NCI-H146 treated with DMSO at 0.1 percent for 48 hours (cell line): ENCODE results near the gene DNAH12.
A peak's percentile ranks its signal among the peaks of the same experiment; 100 is the strongest.
"Not testable (repeated sequence)": the region's sequence is repeated elsewhere in the genome, so short reads cannot be mapped to it uniquely, and the experiment has no call there.

Source experiments
- DNase-seq: peaks from one replicate; lab custom pipeline; 2025; ENCODE audit not compliant: unreplicated experiment; lab: John Stamatoyannopoulos, UW

Gene DNAH12

DNA sequence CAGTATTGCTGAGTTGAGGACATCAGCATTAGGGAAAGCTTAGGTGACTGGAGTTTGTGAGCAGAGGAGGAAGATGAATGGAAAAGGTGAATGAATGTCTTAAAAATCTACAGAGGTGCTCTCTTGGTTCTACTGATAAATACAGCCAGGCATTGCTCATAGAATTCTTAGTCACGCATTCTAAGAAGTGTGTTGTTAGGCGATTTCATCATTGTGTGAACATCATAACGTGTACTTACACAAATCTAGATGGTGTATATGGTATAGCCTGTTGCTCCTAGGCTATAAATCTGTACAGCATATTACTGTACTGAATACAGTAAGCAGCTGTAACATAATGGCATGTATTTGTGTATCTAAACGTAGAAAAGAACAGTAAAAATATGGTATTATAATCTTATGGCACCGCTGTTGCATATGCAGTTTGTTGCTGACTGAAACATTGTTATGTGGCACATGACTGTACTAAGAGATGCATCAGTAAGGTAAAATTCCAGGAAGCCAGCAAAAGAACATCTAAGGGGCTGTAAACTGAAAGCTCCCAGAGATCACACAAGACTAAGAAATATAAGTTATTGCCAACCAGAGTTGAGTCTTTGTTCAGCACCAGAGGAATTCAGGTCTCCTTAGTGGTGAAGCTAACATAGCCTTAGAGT is 208.7 kb downstream of the DNAH12 start:
- DNase-seq, result no peak

DNA sequence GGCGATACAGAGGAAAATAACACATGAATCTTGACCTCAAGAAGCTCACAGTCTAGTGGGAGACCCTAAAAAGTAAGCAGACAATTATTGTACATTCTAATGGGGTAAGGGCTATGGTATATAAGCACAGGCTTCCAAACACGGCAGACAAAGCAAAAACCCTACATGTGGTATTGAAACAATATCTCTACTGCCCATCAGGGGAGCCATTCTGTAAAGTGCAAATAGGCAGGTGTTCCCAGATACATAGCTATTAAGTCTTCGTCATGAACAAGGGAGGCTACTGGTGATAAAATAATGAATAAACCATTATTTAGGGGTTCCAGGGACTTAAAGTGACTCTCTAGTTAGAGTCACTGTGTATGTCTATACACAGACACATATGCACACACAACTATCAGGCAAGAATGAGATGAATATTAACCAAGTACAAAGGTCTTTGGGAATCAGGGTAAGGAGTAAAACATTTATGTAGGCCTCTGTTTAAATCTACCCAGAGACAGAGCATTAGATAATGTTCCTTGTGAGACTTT is 213.0 kb downstream of the DNAH12 start:
- DNase-seq, result peak; percentile 80

DNA sequence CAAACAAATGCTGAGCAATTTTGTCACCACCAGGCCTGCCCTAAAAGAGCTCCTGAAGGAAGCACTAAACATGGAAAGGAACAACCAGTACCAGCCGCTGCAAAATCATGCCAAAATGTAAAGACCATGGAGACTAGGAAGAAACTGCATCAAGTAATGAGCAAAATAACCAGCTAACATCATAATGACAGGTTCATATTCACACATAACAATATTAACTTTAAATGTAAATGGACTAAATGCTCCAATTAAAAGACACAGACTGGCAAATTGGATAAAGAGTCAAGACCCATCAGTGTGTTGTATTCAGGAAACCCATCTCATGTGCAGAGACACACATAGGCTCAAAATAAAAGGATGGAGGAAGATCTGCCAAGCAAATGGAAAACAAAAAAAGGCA is 217.6 kb downstream of the DNAH12 start:
- not testable (repeated sequence) for DNase-seq

- DNase-seq, result no peak
Measured at GRCh38 chr3:57314204-57314603, 229.9 kb downstream of the DNAH12 start.

- no peak for DNase-seq
Measured at GRCh38 chr3:57309769-57310360, 234.3 kb downstream of the DNAH12 start.

- not testable (repeated sequence) for DNase-seq
Measured at GRCh38 chr3:57303520-57303919, 240.6 kb downstream of the DNAH12 start.

GRCh38 chr3:57298041-57298440 is 246.1 kb downstream of the DNAH12 start:
- DNase-seq, result no peak

GRCh38 chr3:57292897-57293526 is 251.1 kb downstream of the DNAH12 start:
- no peak for DNase-seq

- DNase-seq, result no peak
Measured at GRCh38 chr3:57292159-57292896, 251.8 kb downstream of the DNAH12 start, which contains the start of gene ASB14. ASB14 (minus strand) TSS chr3:57292685; CDS start chr3:57292033, 652 bp downstream.

- DNase-seq, result no peak
Measured at GRCh38 chr3:57288403-57288802, 255.7 kb downstream of the DNAH12 start.

- DNase-seq, result no peak
Measured at GRCh38 chr3:57287205-57287604, 256.9 kb downstream of the DNAH12 start.

DNA sequence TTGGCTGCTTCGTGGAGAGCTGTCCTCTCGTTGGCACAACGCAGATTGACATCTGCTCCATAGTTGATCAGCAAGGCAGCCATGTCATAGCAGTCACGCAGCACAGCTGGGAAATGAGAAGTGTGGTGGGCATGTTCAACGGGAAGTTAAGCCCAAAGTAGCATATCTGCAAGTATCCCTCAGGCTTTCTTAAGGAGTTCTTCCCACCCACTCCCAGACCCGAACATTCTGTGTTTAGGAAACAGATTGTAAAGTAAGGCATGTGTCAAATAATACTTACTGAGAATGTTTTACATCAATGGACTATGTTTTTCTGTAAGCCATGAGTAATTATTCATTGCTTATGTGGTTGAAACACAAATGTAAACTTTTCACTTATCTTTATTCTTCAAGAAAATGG is 260.8 kb downstream of the DNAH12 start:
- DNase-seq, result no peak

DNA sequence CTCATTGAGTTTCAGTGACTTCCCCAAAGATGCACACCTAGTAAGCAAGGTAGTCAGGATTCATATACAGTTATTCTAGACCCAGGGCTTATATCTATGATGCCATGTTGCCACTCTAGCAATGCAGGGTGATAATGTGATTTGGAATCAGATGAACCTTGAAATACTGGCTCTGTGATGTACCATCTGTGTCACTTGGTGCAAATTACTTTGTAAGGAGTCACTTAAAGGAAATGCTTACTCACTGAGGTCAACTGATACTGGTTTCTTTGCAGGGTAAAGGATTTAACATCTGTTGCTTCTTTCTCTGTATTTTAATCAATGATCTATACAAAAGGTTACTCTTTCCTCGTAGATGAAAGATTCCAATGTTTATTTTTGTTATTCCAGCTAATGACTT is 262.4 kb downstream of the DNAH12 start:
- no peak for DNase-seq

- DNase-seq, result no peak
Measured at GRCh38 chr3:57279685-57280084, 264.5 kb downstream of the DNAH12 start.

DNA sequence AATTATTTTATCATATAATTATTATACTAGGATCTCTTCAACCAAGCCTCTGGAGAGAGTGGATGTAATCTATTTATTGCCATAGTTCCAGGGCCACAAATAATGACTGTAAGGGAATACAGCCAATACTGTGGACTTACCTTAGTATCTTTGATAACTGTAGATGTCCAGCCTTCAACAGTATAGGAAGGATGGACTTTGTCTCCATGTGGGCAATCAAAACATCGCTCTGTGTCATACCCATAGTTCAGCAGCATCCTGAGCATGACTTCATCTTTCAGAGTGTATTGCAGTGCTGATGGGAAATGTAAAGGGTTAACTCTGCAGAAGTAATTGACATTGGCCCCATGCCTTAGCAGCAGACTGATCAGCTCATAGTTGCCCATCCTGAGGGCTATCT is 265.9 kb downstream of the DNAH12 start:
- no peak for DNase-seq

- DNase-seq, result no peak
Measured at GRCh38 chr3:57275393-57275792, 268.8 kb downstream of the DNAH12 start.

DNA sequence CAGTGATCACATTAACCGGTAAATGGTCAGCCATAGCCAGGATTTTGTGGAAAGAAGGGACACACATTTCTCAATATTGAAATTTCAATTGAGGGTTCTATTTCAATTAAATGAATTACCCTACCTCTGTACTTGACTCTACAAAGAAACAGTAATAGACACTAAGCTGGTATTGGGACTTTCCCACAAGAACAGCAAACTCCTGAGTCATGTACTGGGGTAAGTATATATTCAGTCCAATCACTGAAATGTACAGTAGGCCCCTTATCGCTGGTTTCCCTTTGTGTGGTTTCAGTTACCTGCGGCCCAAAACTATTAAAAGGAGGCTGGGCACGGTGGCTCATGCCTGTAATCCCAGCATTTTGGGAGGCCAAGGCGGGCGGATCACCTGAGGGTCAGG is 269.3 kb downstream of the DNAH12 start:
- no peak for DNase-seq

DNA sequence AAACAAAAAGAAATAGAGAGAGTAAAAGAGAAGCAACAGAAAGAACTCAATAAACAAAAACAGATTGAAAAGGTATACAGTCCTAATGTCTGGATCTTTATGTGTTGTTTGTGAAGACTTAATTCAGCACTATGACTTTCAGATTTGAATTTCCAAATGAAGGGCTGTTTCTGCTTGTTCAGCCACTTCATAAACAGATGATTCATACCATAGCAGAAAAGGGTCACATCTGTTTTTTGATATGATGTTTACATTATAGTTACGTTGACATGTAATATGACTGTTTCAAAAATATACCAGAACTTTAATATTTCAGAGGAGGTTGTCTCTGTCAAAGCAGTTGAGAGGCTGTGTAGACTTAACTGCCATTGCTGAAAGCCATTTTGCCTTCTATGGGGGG is 275.7 kb downstream of the DNAH12 start:
- DNase-seq, result no peak

DNA sequence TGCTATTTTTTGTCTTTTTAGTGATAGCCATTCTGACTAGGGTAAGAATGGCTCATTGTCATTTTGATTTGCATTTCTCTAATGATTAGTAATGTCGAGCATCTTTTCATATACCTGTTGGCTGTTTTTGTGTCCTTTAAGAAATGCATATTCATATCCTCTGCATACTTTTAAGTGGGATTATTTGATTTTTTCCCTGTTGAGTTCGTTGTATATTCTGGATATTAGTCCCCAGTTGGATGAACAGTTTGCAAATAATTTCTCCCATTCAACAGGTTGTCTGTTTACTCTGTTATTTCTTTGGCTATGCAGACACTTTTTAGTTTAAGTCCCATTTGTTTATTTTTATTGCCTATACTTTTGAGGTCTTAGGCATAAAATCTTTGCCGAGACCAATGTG is 282.2 kb downstream of the DNAH12 start:
- DNase-seq, result no peak

DNA sequence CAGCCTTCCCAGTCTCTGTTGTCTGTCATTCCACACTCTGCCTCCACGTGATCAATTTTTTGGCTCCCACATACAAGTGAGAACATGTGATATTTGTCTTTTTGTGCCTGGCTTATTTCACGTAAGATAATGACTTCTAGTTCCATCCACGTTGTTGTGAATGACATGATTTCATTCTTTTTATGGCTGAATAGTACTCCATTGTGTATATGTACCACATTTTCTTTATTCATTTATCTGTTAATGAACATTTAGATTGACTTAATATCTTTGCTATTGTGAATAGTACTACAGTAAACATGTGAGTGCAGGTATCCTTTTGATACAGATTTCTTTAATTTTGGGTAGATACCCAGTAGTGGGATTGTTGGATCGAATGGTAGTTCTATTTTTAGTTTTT is 283.0 kb downstream of the DNAH12 start:
- no peak for DNase-seq

GRCh38 chr3:57257678-57258077 is 286.5 kb downstream of the DNAH12 start:
- no peak for DNase-seq

DNA sequence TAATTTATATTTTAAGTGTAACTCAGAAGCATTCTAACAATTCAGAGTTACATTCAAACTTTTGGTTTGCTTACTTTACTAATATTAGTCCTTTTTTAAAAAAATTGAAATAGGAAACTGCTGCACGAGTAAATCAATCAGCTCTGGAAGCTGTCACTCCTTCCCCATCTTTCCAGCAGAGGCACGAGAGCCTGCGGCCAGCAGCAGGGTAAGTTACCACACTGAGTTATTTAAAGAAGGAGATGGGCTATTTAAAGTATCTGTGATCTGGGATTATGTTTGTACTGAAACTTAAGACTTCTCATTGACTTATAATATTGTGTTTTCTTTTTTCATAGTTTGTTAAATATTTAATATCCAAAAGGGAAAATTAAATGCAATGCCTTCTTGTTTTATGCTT is 287.3 kb downstream of the DNAH12 start:
- DNase-seq, result no peak
